ENCODE data around the gene GMDS. TPM values are rescaled to one million over a fixed set of nuclear protein-coding genes. Genes with fewer than 3 reads are reported as not detected.

GMDS gene
- total RNA-seq, 3 donors from 2014 or later (not counting 1 experiment from before 2014, with no cell fraction given), result 23.6 to 31.0 (median 26.4) TPM

DNA sequence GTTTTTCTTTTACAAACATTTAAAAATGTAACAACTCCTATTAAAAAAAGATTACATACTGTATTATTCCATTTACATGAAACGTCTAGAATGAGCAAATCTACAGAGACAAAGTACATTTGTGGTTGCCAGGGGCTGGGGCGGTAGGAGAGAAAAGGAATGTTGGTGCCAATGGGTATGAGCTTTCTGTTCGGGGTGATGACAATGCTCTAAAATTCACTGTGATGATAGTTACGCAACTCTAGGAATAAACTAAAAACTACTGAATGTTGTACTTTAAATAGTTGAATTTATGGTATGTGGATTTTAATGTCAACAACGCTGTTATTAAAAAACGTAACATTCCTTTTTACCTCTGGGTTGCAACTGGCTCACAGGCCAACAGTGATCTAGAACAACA, 211.1 kb downstream of the GMDS start:
- no peak for TF ChIP-seq CTCF (IDR thresholded peaks at IDR 0.05)

DNA sequence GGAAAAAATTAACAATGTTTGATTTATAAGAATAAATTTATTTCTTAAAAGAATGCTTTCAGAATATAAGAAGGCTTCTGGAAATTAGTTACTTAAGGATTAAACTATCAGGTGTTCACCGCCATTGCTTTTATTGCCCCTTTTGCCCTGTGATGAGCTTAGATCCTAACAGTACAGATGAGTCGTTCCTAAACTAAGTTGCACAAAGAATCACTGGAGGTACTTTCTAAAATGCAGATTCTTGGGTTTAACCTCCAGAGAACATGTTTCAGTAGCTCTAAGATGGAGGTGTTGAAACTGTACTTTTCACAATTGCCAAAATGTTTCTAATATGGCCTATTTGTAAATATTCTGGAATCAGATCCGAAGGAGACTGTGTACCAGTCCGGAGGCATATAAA, 211.9 kb downstream of the GMDS start:
- TF ChIP-seq CTCF (IDR thresholded peaks at IDR 0.05), result no peak
- Mint-ChIP-seq H3K4me1 (peaks cover 18 to 23% of the 10 kb centered on the region in 2 donors), H3K4me3 (no peak overlapping the region), H3K36me3 (no peaks in the 10 kb centered on the region), H3K9me3 (no peaks in the 10 kb centered on the region), H3K27me3 (ENCODE audit: low read depth in 2 of 2) (no peaks in the 10 kb centered on the region), H3K27ac (no peak overlapping the region)
- Histone ChIP-seq H3K36me3 (ENCODE audit: control insufficient read depth, insufficient read depth, low read length) (no peaks in the 10 kb centered on the region), H3K27me3 (ENCODE audit: control insufficient read depth, insufficient read depth, low read length) (no peaks in the 10 kb centered on the region), H3K4me3 (ENCODE audit: low read length) (no peak overlapping the region), H3K9me3 (ENCODE audit: control insufficient read depth, insufficient read depth, low read length) (no peaks in the 10 kb centered on the region), H3K4me1 (ENCODE audit: control insufficient read depth, insufficient read depth, low read length) (peaks cover 6% of the 10 kb centered on the region), H3K27ac (ENCODE audit: low read length) (no peak overlapping the region)
- no peak for ATAC-seq
- intact Hi-C loops (cut with micrococcal nuclease), result no loop called here
- 94% methylated on average over 4 of the region's 4 CpGs for WGBS (ENCODE audit: insufficient coverage)
- no peak for DNase-seq

More for the DNA sequence above, 211.1 kb downstream of the GMDS start:
- Histone ChIP-seq H3K27me3 (ENCODE audit: control insufficient read depth, insufficient read depth, low read length) (no peaks in the 10 kb centered on the region), H3K9me3 (ENCODE audit: control insufficient read depth, insufficient read depth, low read length) (no peaks in the 10 kb centered on the region), H3K27ac (ENCODE audit: low read length) (no peak overlapping the region), H3K4me1 (ENCODE audit: control insufficient read depth, insufficient read depth, low read length) (peaks cover 6% of the 10 kb centered on the region), H3K4me3 (ENCODE audit: low read length) (no peak overlapping the region), H3K36me3 (ENCODE audit: control insufficient read depth, insufficient read depth, low read length) (no peaks in the 10 kb centered on the region)
- WGBS (ENCODE audit: insufficient coverage), result 94% methylated on average over 5 of the region's 6 CpGs
- Mint-ChIP-seq H3K27ac (no peak overlapping the region), H3K4me1 (peaks cover 20 to 21% of the 10 kb centered on the region in 2 donors), H3K4me3 (no peak overlapping the region), H3K9me3 (no peaks in the 10 kb centered on the region), H3K36me3 (no peaks in the 10 kb centered on the region), H3K27me3 (ENCODE audit: low read depth in 2 of 2) (no peaks in the 10 kb centered on the region)
- ATAC-seq, result no peak
- no peak for DNase-seq
- intact Hi-C loops (cut with micrococcal nuclease), result no loop called here

DNA sequence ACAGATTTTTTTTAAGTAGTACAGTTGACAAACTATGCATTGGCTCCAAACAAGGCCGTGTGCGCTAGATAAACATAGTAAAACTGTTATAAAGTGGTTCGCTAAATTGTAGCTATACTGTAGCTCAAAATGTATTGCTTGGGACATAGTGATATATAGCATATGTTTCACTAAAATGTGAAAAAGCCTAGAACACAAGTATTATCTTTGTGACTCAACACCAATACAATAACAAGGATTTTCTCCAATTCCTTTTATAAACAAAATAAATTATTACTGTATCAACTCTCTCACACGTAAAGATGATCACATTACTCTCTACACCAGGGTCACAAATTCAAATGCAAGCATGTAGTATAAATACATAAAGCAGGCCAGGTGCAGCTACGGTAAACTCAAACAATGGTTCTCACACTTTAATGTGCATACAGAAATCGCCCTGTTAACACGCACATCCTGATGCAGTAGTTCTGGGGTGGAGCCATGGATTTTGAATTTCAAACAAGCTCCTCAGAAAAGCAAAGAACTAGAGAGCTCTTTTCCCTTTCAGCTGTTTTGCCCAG, 214.6 kb downstream of the GMDS start:
- intact Hi-C loops (cut with micrococcal nuclease), result no loop called here
- H3K4me3 Mint-ChIP-seq, result no peak overlapping the region
- ATAC-seq, result no peak
- Histone ChIP-seq H3K4me3 (ENCODE audit: low read length) (no peak overlapping the region), H3K27ac (ENCODE audit: low read length) (no peak overlapping the region), H3K9me3 (ENCODE audit: control insufficient read depth, insufficient read depth, low read length) (no peaks in the 10 kb centered on the region), H3K27me3 (ENCODE audit: control insufficient read depth, insufficient read depth, low read length) (no peaks in the 10 kb centered on the region), H3K36me3 (ENCODE audit: control insufficient read depth, insufficient read depth, low read length) (no peaks in the 10 kb centered on the region), H3K4me1 (ENCODE audit: control insufficient read depth, insufficient read depth, low read length) (no peaks in the 10 kb centered on the region)
- peaks cover 0 to 2% of the 10 kb centered on the region in 2 donors for H3K27me3 Mint-ChIP-seq (ENCODE audit: low read depth in 2 of 2)
- no peak for DNase-seq
- no peaks in the 10 kb centered on the region for H3K36me3 Mint-ChIP-seq
- 96% methylated on average over 7 of the region's 7 CpGs for WGBS (ENCODE audit: insufficient coverage)
- TF ChIP-seq CTCF (IDR thresholded peaks at IDR 0.05), result no peak
- no peaks in the 10 kb centered on the region for H3K9me3 Mint-ChIP-seq
- H3K27ac Mint-ChIP-seq, result no peak overlapping the region
- H3K4me1 Mint-ChIP-seq, result peaks cover 8 to 13% of the 10 kb centered on the region in 2 donors

- no peak overlapping the region for H3K4me3 Mint-ChIP-seq
- Histone ChIP-seq H3K27ac (ENCODE audit: low read length) (no peak overlapping the region), H3K4me3 (ENCODE audit: low read length) (no peak overlapping the region), H3K27me3 (ENCODE audit: control insufficient read depth, insufficient read depth, low read length) (no peaks in the 10 kb centered on the region), H3K9me3 (ENCODE audit: control insufficient read depth, insufficient read depth, low read length) (no peaks in the 10 kb centered on the region), H3K36me3 (ENCODE audit: control insufficient read depth, insufficient read depth, low read length) (no peaks in the 10 kb centered on the region), H3K4me1 (ENCODE audit: control insufficient read depth, insufficient read depth, low read length) (no peaks in the 10 kb centered on the region)
- ATAC-seq (no peak), DNase-seq (no peak)
- TF ChIP-seq CTCF (IDR thresholded peaks at IDR 0.05), result no peak
- peaks cover 8 to 13% of the 10 kb centered on the region in 2 donors for H3K4me1 Mint-ChIP-seq
- intact Hi-C loops (cut with micrococcal nuclease), result no loop called here
- H3K27ac Mint-ChIP-seq, result no peak overlapping the region
- H3K9me3 Mint-ChIP-seq, result no peaks in the 10 kb centered on the region
- H3K27me3 Mint-ChIP-seq (ENCODE audit: low read depth in 2 of 2), result peaks cover 0 to 2% of the 10 kb centered on the region in 2 donors
- no peaks in the 10 kb centered on the region for H3K36me3 Mint-ChIP-seq
- WGBS (ENCODE audit: insufficient coverage), result 100% methylated on average over 1 of the region's 3 CpGs
These were observed 215.5 kb downstream of the GMDS start for GRCh38 chr6:2029952-2030351.
